ENCODE measurements around the gene CAAP1. TPM values are rescaled to one million over a fixed set of nuclear protein-coding genes. Genes with fewer than 3 reads are reported as not detected.
A peak's percentile ranks its signal among the peaks of the same experiment; 100 is the strongest.

The CAAP1 gene
- total and polyA plus RNA-seq, 2 of the 8 experiments (the other 6 are each of a cell fraction or from before 2014, with no cell fraction given), result 9.5 to 36.7 TPM

DNA sequence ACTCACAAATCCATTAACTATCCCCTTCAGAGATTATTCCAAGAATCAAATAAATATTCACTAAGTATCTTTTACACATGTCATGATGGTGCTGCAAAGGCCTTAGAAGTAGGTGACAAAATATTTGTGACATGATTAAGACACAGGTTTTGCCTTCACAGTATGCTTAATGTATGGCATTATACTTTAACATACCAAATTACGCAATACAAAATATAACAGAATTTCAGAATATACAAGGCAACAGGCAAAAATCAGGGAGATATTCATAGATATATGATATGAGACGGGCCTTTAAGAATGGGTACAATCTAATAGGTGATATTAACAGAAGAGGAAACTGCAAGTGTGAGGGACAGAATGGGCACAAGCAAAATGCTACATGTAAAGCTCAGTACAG lies 41.6 kb downstream of the CAAP1 start:
- Histone ChIP-seq H3K79me2 (ENCODE audit: control insufficient read depth in 1 of 2, insufficient read depth in 2 of 2, low read length in 2 of 2) (peaks cover 0 to 19% of the 10 kb centered on the region in 2 experiments; a peak in 2 of 4 replicates), H2BK120ac (replicated peaks; ENCODE audit: low read depth, low read length) (no peak overlapping the region), H3K56ac (replicated peaks; ENCODE audit: insufficient read length, low read depth, low read length) (no peak overlapping the region), H3K23ac (ENCODE audit: insufficient read length) (no peak overlapping the region), H2BK15ac (ENCODE audit: low read length) (no peak overlapping the region), H3K23me2 (ENCODE audit: low read depth, low read length) (no peaks in the 10 kb centered on the region), H3K18ac (ENCODE audit: extremely low read depth, low read length) (no peak overlapping the region), H3K36me3 (ENCODE audit: control insufficient read depth in 2 of 4, insufficient read depth in 4 of 4, low read length in 3 of 4) (peaks cover 6 to 40% (median 19%) of the 10 kb centered on the region in 4 experiments; a peak in 7 of 8 replicates), H3K4me2 (ENCODE audit: insufficient read depth in 1 of 2, low read depth in 2 of 2, low read length in 2 of 2) (no peak overlapping the region), H3K9me3 (ENCODE audit: insufficient read depth in 2 of 2, low read depth in 1 of 2, low read length in 1 of 2) (no peaks in the 10 kb centered on the region), H4K5ac (ENCODE audit: insufficient read length, low read depth, low read length) (no peak overlapping the region), H3K27ac (ENCODE audit: low read depth, low read length) (no peak overlapping the region), H3K14ac (ENCODE audit: insufficient read length) (no peak overlapping the region), H3K79me1 (ENCODE audit: low read depth, low read length) (no peaks in the 10 kb centered on the region; the same call in 1 of the 2 replicates), H3K4me3 (ENCODE audit: extremely low read depth in 1 of 4, insufficient read depth in 2 of 4, low read depth in 3 of 4, low read length in 4 of 4) (no peak overlapping the region), H4K91ac (replicated peaks; ENCODE audit: insufficient read length, low read length) (no peak overlapping the region), H3K27me3 (replicated peaks in 1 of 4; ENCODE audit: control insufficient read depth in 3 of 4, extremely low read depth in 1 of 4, insufficient read depth in 3 of 4, low read length in 3 of 4) (no peaks in the 10 kb centered on the region), H2BK5ac (ENCODE audit: low read depth, low read length) (no peak overlapping the region), H2BK20ac (ENCODE audit: low read length) (no peak overlapping the region), H2BK12ac (ENCODE audit: low read depth, low read length) (no peak overlapping the region), H4K8ac (ENCODE audit: extremely low read depth, insufficient read depth, low read length) (no peak overlapping the region), H2AK5ac (ENCODE audit: low read depth, low read length) (no peak overlapping the region), H3K9ac (replicated peaks in 1 of 4; ENCODE audit: extremely low read depth in 1 of 4, low read depth in 3 of 4, low read length in 3 of 4) (no peak overlapping the region), H4K20me1 (replicated peaks in 1 of 2; ENCODE audit: control insufficient read depth in 1 of 2, insufficient read depth in 2 of 2, low read length in 2 of 2) (no peaks in the 10 kb centered on the region), H2AFZ (ENCODE audit: low read length) (no peak overlapping the region), H3K4ac (replicated peaks; ENCODE audit: insufficient read length, low read depth, low read length) (no peak overlapping the region), H3K4me1 (replicated peaks in 1 of 4; ENCODE audit: control insufficient read depth in 3 of 4, insufficient read depth in 4 of 4, low read length in 3 of 4) (no peaks in the 10 kb centered on the region)
- CTCF ChIA-PET (ENCODE audit: partially characterized antibody), result interaction anchor here (1.6 kb wide), 1 partner anchor 195 kb away, joined by 4 read pairs; no protein-coding TSS in a partner anchor
- no peak for FAIRE-seq
- no peak for DNase-seq (ENCODE audit: low read depth in 1 of 2, low spot score in 2 of 2)
- WGBS, 2 experiments (ENCODE audit: extremely low coverage in 1 of 2, insufficient coverage in 1 of 2, insufficient read length in 1 of 2, insufficient replicate concordance in 2 of 2, low coverage in 1 of 2, low lambda C conversion rate in 2 of 2, missing lambda C conversion rate in 1 of 2), result 91% methylated on average over 2 of the region's 2 CpGs; no CpG with 5 or more reads in 1 of the 2 experiments
- POLR2A ChIA-PET (ENCODE audit: partially characterized antibody), result no interaction called here
- TF ChIP-seq NANOG (IDR thresholded peaks at IDR 0.05; ENCODE audit: insufficient read depth, low read depth, low read length, poor library complexity, severe bottlenecking), result no peak
- TF ChIP-seq CEBPB (IDR thresholded peaks at IDR 0.05; ENCODE audit: low read depth, low read length), result peak; percentile 62; the same call in 1 of the 2 replicates
